ENCODE measurements around the gene GPRC5B.

GPRC5B gene

DNA sequence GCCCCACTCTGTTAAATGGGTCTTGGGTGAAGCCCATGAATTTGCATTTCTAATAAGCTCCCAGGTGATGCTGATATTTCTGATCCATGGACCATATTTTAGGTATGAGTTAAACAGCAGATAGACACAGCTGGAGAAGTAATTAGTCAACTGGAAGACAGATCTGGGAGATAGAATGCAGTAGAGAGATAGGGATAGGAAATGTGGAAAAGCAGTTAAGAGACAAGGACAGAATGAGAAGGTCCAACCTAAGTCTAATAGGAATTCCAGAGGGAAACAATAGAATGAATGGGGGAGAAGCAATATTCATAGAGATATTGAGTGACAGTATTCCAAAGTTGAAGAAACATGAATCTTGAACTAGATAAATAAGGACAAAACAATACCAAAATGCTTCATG lies 71.7 kb downstream of the GPRC5B start:
- DNase-seq (ENCODE audit: low spot score), result no peak

DNA sequence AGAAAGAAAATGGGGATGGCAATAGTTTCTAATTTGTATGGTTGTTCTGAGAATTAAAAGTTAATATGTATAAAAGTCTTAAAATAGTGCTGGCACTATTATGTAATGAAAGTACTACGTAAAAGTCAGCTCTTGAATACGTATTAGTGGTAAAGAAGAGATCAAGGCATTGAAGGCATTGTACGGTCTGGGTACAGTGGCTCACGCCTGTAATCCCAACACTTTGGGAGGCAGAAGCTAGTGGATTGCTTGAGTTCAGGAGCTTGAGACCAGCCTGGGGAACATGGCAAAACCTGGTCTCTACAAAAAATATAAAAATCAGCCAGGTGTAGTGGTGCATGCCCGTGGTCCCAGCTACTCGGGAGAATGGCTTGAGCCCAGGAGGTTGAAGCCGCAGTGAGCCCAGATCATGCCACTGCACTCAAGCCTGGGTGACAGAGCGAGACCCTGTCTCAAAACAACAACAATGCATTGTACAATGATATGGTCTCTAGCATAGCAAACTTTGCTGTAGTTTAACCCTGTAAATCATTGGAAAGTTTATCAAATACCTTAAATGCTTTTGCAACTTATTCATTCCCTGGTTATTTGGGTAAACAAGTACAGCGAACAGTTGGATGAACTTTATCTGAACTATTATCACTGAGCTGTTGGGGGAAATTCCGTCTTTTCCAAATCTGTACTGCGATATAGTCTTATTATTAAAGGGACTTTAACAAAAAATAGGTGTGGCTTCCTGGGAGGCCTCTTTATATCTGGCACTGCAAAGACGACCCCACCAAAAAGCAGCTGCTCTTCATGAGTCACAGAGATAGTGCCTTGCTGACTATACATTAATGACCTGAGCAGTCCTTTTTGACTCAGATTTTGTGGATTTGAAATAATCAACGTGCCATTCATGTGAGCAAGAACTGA lies 73.6 kb downstream of the GPRC5B start:
- no peak for DNase-seq (ENCODE audit: low spot score)

DNA sequence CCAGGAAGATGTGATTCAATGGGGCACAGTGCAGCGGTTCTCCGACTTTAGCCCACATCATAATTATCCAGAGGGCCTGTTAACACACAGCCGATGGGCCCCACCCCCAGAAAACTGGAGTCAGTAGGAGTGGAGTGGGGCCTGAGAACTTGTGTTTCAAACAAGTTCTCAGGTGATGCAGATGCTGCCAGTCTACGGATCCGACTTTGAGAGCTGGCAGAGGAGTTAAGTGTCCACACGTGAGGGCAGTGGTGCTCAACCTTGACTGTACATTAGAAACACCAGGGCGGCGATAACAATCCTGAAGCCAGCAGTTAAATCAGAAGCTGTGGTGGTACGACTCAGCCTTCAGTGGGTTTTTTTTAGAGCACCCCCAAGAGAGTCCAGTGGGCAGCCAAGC lies 75.0 kb downstream of the GPRC5B start:
- DNase-seq (ENCODE audit: low spot score), result no peak

DNA sequence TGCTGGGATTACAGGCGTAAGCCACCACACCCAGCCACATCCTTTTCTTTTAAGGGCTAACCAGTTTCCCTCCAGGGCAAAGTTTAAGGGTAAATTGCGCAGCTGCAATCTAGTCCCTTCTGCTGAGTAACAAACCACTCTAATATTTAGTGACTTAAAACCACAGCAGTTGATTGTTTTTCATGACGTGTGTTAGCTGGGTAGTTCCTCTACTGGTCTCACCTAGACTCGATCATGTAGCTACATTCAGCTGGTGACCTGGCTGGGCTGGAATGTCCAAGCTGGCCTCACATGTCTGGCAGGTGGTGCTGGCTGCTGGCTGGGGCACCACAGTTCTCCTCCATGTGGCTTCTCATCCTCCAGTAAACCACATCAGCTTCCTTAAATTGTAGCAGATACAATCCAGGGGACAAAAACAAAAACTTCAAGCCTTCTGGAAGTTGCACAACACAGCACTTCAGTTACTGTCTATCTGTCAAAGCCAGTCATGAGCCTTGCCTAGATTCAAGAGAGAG lies 75.5 kb downstream of the GPRC5B start:
- DNase-seq (ENCODE audit: low spot score), result peak; percentile 25

DNA sequence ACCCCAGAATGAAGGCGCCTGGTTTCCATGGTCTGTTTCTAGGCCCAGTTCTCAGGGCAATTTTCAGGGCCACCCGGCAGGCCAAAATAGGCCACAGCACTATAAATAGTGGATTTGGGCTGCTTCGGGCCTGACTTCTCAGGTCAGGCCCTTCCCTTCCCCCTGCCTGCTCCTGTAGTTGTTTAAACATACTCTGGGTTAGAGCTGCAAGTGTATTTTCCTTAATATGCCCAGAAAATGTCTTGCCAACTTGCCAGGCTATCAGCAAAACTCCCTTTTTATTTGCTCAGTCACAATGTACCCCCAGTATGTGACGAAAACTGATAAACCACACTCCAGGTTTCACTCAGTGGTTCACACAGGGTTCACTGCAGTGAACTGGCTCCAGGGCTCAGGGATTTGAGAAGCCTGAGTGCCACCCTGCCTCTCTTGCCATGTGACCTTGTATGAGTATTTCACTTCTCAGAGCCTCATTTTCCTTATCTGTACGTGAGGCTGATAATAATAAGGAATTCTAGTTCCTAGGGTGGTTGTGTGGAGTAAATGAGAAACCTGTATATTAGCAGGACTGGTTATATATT lies 76.5 kb downstream of the GPRC5B start:
- peak; percentile 40 for DNase-seq (ENCODE audit: low spot score)
